NCI-H2227 (cell line): ENCODE data around the gene ALPK3.

Experiments
- DNase-seq: peaks from one replicate; lab custom pipeline; 2025; ENCODE audit not compliant: unreplicated experiment; lab: John Stamatoyannopoulos, UW

The ALPK3 gene

GRCh38 chr15:84842781-84843180, 25.6 kb downstream of the ALPK3 start:
- no peak for DNase-seq

GRCh38 chr15:84844964-84845363, 27.8 kb downstream of the ALPK3 start:
- no peak for DNase-seq

GRCh38 chr15:84845631-84846030, 28.5 kb downstream of the ALPK3 start:
- DNase-seq, result peak; percentile 3

GRCh38 chr15:84846269-84846668, 29.1 kb downstream of the ALPK3 start:
- DNase-seq, result no peak

GRCh38 chr15:84847382-84847781, 30.2 kb downstream of the ALPK3 start:
- no peak for DNase-seq

- no peak for DNase-seq
Measured at GRCh38 chr15:84852212-84852611, 35.1 kb downstream of the ALPK3 start.

GRCh38 chr15:84855136-84855535, 38.0 kb downstream of the ALPK3 start:
- no peak for DNase-seq

GRCh38 chr15:84855765-84856164, 38.6 kb downstream of the ALPK3 start:
- DNase-seq, result no peak

- DNase-seq, result no peak
Measured at GRCh38 chr15:84856731-84857417, 39.7 kb downstream of the ALPK3 start.

GRCh38 chr15:84857418-84858004, 40.4 kb downstream of the ALPK3 start:
- DNase-seq, result no peak

- DNase-seq, result no peak
Measured at GRCh38 chr15:84858231-84858630, 41.1 kb downstream of the ALPK3 start.

- no peak for DNase-seq
Measured at GRCh38 chr15:84859144-84859543, 42.0 kb downstream of the ALPK3 start.

GRCh38 chr15:84859651-84860050, 42.5 kb downstream of the ALPK3 start:
- DNase-seq, result no peak

- no peak for DNase-seq
Measured at GRCh38 chr15:84861781-84862180, 44.6 kb downstream of the ALPK3 start.

GRCh38 chr15:84862214-84862975, 45.2 kb downstream of the ALPK3 start:
- DNase-seq, result no peak

- no peak for DNase-seq
Measured at GRCh38 chr15:84863565-84864443, 46.6 kb downstream of the ALPK3 start.

- no peak for DNase-seq
Measured at GRCh38 chr15:84864444-84864795, 47.3 kb downstream of the ALPK3 start.

GRCh38 chr15:84865074-84865569, 48.0 kb downstream of the ALPK3 start:
- DNase-seq, result no peak

- DNase-seq, result no peak
Measured at GRCh38 chr15:84868037-84868880, 51.1 kb downstream of the ALPK3 start.

- DNase-seq, result no peak
Measured at GRCh38 chr15:84869510-84869909, 52.4 kb downstream of the ALPK3 start.
